ENCODE results near the gene GTPBP3. TPM values are rescaled to one million over a fixed set of nuclear protein-coding genes. Genes with fewer than 3 reads are reported as not detected.
A peak's percentile ranks its signal among the peaks of the same experiment; 100 is the strongest.

GTPBP3 gene
- total and polyA plus RNA-seq, 9 of the 15 experiments (the other 6 are each of a cell fraction or from before 2014, with no cell fraction given), result 4.9 to 124 (median 22.6) TPM

- TF ChIP-seq, protein P1, sequence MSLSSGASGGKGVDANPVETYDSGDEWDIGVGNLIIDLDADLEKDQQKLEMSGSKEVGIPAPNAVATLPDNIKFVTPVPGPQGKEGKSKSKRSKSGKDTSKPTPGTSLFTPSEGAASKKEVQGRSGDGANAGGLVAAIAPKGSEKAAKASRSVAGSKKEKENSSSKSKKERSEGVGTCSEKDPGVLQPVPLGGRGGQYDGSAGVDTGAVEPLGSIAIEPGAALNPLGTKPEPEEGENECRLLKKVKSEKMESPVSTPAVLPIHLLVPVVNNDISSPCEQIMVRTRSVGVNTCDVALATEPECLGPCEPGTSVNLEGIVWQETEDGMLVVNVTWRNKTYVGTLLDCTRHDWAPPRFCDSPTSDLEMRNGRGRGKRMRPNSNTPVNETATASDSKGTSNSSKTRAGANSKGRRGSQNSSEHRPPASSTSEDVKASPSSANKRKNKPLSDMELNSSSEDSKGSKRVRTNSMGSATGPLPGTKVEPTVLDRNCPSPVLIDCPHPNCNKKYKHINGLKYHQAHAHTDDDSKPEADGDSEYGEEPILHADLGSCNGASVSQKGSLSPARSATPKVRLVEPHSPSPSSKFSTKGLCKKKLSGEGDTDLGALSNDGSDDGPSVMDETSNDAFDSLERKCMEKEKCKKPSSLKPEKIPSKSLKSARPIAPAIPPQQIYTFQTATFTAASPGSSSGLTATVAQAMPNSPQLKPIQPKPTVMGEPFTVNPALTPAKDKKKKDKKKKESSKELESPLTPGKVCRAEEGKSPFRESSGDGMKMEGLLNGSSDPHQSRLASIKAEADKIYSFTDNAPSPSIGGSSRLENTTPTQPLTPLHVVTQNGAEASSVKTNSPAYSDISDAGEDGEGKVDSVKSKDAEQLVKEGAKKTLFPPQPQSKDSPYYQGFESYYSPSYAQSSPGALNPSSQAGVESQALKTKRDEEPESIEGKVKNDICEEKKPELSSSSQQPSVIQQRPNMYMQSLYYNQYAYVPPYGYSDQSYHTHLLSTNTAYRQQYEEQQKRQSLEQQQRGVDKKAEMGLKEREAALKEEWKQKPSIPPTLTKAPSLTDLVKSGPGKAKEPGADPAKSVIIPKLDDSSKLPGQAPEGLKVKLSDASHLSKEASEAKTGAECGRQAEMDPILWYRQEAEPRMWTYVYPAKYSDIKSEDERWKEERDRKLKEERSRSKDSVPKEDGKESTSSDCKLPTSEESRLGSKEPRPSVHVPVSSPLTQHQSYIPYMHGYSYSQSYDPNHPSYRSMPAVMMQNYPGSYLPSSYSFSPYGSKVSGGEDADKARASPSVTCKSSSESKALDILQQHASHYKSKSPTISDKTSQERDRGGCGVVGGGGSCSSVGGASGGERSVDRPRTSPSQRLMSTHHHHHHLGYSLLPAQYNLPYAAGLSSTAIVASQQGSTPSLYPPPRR (CRISPR knock-in tag; IDR thresholded peaks at IDR 0.05; ENCODE audit: borderline replicate concordance), result peak; percentile 88; the same call in 1 of the 2 replicates
- peak; percentile 49; the same call in 1 of the 2 replicates for TF ChIP-seq POLR2A (conservative IDR thresholded peaks at IDR 0.05)
- no peak for TF ChIP-seq HNRNPL (IDR thresholded peaks at IDR 0.05; ENCODE audit: low read depth, low read length)
- TF ChIP-seq ZSCAN32 (CRISPR knock-in tag; IDR thresholded peaks at IDR 0.05), result peak; percentile 4; the same call in 1 of the 2 replicates
- TF ChIP-seq PKNOX1 (IDR thresholded peaks at IDR 0.05), result peak; percentile 52
- no peak for TF ChIP-seq COPS2 (conservative IDR thresholded peaks at IDR 0.05)
- TF ChIP-seq SIN3A (IDR thresholded peaks at IDR 0.05; ENCODE audit: borderline replicate concordance in 2 of 2, control insufficient read depth in 1 of 2, low read depth in 2 of 2, low read length in 2 of 2), result 0 out of 4 replicates have a peak, but pooled peaks of 1 of the 2 experiments have one; percentile 12
- no peak for TF ChIP-seq HDAC6 (IDR thresholded peaks at IDR 0.05; ENCODE audit: low read depth, low read length)
- TF ChIP-seq ZNF12 (CRISPR knock-in tag; IDR thresholded peaks at IDR 0.05), result peak; percentile 71
- peak in 1 of 2 experiments; percentile 73; a peak in 1 of 4 replicates for TF ChIP-seq FOXK2 (conservative IDR thresholded peaks at IDR 0.05 in 1 of 2, IDR thresholded peaks at IDR 0.05 in 1 of 2; ENCODE audit: low read depth in 2 of 2)
- TF ChIP-seq POLR2H (tag; IDR thresholded peaks at IDR 0.05; ENCODE audit: low read depth), result no peak
- TF ChIP-seq ZBTB7A (IDR thresholded peaks at IDR 0.05; ENCODE audit: borderline replicate concordance, control insufficient read depth, low read depth, low read length), result peak; percentile 40; the same call in 1 of the 2 replicates
- peak in 1 of 2 experiments; percentile 59; a peak in 1 of 4 replicates for TF ChIP-seq TBL1XR1 (IDR thresholded peaks at IDR 0.05; ENCODE audit: low read length in 2 of 2)
- no peak for TF ChIP-seq PYGO2 (tag; IDR thresholded peaks at IDR 0.05)
- peak; percentile 50 for TF ChIP-seq TBP (optimal IDR thresholded peaks at IDR 0.05; ENCODE audit: low read depth, low read length)
- TF ChIP-seq GATAD2A (IDR thresholded peaks at IDR 0.05), result 0 out of 2 replicates have a peak, but pooled peaks have one; percentile 7
- no peak; the same call in 1 of the 2 replicates for TF ChIP-seq CXXC5 (CRISPR knock-in tag; IDR thresholded peaks at IDR 0.05)
- TF ChIP-seq, protein P2, sequence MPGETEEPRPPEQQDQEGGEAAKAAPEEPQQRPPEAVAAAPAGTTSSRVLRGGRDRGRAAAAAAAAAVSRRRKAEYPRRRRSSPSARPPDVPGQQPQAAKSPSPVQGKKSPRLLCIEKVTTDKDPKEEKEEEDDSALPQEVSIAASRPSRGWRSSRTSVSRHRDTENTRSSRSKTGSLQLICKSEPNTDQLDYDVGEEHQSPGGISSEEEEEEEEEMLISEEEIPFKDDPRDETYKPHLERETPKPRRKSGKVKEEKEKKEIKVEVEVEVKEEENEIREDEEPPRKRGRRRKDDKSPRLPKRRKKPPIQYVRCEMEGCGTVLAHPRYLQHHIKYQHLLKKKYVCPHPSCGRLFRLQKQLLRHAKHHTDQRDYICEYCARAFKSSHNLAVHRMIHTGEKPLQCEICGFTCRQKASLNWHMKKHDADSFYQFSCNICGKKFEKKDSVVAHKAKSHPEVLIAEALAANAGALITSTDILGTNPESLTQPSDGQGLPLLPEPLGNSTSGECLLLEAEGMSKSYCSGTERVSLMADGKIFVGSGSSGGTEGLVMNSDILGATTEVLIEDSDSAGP (CRISPR knock-in tag; IDR thresholded peaks at IDR 0.05), result peak; percentile 64; the same call in 1 of the 2 replicates
- TF ChIP-seq HDGF (IDR thresholded peaks at IDR 0.05), result peak; percentile 97
- 0 out of 2 replicates have a peak, but pooled peaks have one; percentile 39 for TF ChIP-seq DMBX1 (CRISPR knock-in tag; IDR thresholded peaks at IDR 0.05; ENCODE audit: borderline replicate concordance)
Measured at GRCh38 chr19:17333611-17334413, 3.5 kb upstream of the GTPBP3 start (continued).
